EH (cell line): ENCODE measurements around the gene MTCP1.
A peak's percentile ranks its signal among the peaks of the same experiment; 100 is the strongest.

Source experiments
- DNase-seq: peaks from one replicate; pipeline ENCODE4 v3.0.0-alpha.2; 2015; ENCODE audit warnings: low read depth

Gene MTCP1, protein sequence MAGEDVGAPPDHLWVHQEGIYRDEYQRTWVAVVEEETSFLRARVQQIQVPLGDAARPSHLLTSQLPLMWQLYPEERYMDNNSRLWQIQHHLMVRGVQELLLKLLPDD

DNA sequence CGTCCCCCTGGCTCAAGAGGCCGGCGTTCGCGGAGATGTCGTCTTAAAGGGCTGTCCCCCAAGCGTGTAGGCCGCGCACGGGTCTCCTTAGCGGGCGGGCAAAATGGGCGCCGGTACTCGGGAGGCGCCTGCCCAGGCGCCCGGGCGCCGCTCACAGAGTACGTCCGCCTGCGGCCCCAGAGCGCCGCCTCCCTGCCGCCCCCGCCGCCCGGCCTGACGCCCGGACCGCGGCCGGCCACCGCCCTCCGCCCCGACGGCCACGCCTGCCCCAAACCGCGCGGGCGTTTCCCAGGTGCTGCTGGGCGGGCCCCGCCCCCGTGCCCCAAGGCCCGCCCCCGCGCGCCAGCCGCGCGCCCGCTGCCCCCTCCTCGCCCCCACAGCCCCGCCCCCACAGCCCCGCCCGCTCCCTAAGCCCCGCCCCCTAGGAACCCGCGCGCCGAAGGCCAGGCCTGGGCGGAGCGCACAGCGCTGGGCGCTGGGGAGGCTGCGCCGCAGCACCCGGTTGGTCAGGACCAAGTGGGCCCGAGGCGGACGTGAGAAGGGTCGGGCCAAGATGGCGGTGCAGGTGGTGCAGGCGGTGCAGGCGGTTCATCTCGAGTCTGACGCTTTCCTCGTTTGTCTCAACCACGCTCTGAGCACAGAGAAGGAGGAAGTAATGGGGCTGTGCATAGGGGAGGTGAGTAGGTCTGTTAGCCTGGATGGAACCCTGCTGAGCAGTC lies at the start of gene MTCP1, which contains the start of the genes BRCC3 and CMC4:
MTCP1 (minus strand) TSS at position 162 of the 719 bp plus-strand sequence. CDS start 5,126 bp downstream, outside the sequence.
BRCC3 (plus strand) TSS at position 534 of the 719 bp plus-strand sequence; CDS start at position 554, 20 bp downstream.
CMC4 (minus strand) TSS at position 162 of the 719 bp plus-strand sequence. CDS start 7,113 bp downstream, outside the sequence.
- DNase-seq, result peak; percentile 81

DNA sequence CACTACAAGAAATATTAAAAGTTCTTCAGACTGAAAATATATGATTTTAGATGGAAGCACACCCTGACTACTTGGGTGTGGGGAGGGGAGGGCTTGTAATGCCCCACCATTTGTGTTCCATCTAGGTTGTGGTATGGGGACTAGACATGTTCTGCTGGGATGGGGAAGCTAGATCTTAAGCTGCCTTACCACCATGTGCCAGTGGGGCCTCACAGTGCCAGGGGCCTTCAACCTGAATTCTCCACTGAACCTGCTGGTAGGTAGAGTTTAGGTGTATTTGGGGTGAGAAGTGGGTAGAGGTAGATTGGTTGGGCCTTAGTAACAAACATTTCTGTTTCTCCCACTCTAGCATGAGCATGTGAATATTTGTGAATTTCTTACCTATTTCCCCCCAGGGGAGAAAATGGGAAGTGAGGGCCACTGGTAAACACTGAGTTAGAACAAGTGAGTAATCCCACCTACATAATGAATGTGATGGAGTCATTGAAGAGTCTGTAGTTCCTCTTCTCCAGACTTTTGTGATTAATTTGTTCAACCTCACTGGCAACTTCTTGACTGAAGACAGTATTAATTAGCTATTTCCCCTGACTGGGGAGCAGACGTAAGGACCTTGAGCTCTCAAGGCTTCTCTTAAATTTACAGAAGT lies 44.4 kb upstream of the MTCP1 start:
- DNase-seq, result no peak

DNA sequence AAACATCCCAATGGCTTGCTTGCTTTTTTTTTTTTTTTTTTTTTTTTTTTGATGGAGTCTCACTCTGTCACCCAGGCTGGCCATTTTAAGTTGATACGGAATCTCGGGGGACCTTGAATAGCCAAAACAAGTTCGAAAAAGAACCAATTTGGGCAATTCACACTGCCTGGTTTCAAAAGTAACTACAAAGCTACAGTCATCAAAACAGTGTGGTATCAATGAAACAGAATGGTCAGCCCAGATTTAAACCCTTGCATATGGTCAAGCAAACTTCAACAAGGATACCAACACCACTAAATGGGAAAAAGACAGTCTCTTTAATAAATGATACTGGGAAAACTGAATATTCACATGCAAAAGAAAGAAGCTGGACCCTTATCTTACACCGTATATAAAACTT lies 42.2 kb upstream of the MTCP1 start:
- DNase-seq, result no peak

DNA sequence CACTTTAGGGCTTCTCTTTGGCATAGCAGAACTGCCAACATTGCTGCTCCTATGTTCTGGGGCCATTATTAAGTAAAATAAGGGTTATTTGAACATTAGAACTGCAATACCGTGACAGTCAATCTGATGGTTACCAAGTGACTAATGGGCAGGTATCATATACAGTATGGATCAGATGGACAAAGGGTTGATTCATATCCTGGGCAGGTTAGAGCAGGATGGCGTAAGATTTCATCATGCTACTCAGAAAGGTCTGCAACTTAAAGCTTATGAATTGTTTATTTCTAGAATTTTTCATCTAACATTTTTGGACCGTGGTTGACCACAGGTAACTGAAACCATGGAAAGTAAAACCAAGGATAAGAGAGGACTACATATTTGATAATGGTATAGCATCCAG lies 41.2 kb upstream of the MTCP1 start:
- DNase-seq, result no peak

DNA sequence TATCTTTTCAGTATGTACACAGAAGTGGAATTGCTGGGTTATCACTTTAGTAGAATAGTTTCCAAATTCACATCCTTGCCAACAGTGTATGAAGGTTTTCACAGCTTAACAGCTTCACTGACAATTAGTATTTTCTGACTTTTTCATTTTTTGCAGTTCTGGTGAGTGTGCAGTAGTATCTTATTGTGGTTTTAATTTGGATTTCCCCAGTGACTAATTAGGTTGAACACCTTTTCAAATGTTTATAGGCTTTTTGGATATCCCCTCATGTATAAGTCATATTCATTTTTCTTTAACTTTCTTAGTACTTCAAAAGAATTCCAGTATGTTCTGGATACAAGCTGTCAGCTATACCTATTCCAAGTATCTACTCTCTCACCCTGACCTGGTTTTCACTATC lies 37.5 kb upstream of the MTCP1 start:
- DNase-seq, result no peak

DNA sequence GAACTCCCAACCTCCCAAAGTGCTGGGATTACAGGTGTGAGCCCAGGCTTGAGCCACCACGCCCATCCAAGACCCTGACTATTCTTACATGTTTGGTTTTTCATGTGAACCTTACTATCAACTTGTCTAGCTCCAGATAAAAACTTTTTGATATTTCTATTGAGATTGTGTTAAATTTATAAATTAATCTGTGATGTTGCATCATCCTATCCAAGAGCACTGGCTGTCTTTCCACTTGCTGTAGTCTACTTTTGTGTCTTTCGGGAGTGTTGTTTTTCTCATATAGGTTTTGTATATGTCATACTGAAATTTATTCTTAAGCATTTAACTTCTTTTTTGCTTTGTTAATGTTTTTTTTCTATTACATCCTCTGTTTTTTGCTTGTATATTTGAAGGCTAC lies 35.0 kb upstream of the MTCP1 start:
- no peak for DNase-seq

DNA sequence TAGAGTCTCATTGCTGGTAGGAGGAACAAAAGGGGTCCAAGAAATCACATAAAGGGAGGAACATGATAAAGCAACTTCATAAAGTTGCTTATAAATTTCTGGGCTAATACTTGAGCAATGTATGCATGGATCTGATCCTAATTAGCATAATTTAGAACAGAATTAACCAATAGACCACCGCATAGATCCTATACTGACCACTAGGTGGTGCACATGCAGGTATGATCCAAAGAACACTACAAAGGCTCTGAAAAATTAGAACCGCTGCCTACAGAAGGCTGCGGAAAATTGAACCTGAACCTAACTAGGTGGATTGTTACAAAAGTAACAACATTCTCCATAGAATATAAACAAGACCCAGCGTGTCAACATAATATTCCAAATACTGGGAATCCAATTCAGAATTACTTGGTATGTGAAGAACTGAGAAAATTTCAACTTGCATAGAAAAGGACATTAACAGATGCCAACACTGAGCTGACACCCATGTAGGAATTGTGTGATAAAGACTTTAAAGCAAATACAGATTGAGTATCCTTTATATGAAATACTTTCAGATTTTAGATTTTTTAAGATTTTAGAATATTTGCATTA lies 23.6 kb upstream of the MTCP1 start:
- peak; percentile 30 for DNase-seq

DNA sequence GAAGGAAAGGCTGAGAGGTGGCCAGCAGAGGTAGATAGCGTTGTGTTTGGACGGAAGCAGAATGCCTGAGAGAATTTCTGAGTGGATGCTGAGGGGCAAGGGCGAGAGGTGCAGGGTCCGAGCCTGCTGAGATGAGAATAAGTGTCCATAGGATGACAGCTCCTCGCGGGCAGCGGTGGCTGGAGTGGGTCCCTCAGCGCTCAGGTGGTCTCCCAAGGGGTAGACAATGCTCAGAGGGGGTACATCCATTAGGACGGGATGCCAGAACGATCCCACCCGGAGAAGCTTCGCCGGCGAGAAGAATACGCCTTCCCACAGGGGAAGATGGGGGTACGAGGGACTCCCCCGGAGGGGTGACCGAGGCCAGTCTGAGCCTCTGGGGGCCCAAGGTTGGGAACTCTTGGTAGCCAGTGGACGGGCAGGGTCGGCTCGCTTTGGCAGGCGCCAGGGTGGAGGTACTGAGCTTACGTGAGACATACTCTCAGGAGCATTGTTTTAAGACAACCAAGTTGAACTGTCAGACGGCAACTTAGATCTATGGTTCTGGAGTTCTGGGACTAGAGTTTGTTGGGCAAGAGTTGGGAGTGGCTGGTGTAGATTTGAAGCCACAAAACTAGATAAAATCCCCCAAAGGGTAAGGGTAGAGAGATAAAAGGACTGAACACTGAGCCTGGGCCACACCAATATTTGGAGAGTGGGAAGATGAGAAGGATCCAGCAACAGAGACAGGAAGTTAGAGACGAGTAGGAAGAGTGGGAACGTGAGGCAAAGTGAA lies 16.2 kb upstream of the MTCP1 start:
- no peak for DNase-seq

DNA sequence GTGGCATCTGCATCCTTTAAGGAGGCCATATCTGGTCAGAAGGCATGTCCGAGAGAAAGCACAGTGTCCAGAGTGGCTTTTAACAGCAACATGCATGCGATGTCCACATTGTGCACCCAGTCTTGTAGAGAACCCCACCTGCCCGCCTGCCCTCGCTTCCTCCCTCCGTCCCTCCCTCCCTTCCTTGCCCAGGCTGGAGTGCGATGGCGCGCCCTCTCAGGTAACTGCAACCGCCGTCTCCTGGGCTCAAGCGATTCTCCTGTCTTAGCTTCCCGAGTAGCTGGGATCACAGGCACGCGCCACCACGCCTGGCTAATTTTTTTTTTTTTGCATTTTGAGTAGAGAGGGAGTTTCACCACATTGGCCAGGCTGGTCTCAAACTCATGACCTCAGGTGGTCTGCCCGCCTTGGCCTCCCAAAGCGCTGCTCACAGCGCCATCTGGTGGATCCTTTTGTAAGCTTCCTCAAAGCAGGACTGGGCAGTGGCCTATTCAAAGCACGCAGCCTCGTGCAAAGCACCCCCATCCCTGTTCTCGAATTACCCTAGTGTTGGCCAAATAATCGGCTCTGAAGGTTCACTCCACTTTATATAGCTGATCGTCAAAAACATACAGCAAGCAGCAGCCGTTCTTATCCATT lies 15.4 kb upstream of the MTCP1 start:
- DNase-seq, result peak; percentile 47

DNA sequence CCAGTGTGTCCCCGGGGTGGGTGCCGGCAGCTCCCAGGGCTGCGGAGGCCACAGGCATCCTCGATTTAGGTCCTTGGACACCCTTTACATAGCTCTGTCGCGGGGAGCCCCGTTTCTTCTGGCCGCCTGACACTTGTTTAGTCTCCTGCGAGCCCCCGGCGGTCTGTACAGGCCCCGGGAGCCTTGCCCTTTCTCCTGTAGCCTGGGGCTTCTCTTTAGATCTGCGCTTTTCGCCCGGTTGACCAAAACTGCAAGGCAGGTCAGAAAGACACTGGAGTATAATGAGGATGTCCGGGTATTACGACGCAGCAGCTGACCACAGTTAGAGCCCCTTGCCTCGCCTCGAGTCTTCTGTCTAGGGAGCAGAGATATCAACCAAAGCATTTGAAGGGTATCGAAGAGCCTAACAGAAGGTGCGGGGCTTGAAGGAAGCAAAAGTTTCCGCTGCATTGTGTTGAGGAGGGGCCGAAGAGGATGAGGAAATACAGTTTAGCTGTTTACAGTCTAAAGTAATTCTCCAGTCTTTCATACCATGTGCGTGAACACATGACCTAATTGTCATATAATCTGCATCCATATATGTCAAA lies 851 bp upstream of the MTCP1 start:
- no peak for DNase-seq

DNA sequence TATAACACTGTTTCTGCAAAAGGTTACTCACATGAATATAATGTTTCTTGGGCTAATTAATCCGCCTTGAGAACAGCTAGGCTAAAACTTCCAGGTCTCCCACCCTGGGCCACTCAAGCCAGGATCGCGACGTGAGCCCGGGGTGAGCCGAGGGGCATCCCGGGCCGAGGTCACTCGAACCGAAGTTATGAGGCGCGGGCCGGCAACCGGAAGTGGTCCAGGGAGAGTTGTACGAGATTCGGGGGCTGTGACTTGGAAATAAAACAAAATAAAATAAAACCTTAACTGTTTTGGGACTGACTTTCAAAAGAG lies 317 bp downstream of the MTCP1 start:
- no peak for DNase-seq

DNA sequence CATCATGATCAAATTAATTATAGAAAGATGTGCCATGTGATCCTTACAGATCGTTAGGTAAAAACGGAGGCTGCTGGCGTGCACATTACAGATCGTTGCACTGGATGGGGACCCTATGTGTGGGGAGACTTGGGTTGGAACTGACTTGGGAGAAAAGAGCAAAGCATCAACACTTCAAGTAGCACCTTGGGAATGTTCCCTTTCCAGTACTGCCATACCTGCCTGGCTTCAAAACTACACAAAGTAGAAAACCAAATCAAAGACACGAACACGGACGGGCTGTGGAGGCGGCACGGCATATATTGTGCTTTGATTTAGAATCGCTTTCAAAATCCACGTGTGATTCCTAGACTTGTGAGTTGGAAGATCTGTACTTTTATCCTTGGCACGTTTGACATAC lies 898 bp downstream of the MTCP1 start:
- DNase-seq, result no peak

DNA sequence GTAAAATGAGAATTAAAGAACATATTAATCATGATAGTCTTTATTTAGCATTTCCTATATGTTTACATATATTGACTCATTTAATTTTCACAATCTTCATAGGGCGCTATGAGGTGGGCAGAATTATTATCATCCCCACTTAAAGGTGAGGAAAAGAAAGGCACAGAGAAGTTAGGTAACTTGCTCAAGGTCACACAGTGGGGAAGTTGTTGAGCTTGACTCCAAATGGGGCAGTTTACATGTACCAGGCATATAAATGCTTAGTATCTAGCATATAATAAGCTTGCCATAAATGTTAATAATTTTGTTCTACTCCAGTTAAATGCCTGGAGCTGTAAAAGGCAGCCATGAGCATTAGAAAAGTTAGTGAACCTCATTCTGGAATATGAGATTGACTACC lies 1.5 kb downstream of the MTCP1 start:
- no peak for DNase-seq

DNA sequence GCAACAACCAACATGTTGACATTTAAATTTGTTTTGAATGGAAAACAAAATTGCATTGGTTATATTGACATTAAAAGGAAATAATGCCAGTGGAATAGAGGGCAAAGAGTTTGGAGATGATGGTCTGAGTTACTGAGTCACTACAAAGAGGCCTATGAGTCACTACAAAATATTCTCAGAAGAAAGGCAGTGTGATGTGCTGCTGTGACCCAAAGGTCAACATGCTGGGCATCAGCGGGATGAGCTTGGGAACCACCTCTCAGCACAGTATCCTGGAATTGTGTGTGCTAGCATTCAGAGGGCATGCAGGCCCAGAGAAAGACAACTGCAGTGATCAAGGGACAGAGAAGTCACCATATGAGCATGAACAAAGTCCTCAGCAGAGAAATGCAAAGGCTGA lies 2.8 kb downstream of the MTCP1 start:
- peak; percentile 78 for DNase-seq

DNA sequence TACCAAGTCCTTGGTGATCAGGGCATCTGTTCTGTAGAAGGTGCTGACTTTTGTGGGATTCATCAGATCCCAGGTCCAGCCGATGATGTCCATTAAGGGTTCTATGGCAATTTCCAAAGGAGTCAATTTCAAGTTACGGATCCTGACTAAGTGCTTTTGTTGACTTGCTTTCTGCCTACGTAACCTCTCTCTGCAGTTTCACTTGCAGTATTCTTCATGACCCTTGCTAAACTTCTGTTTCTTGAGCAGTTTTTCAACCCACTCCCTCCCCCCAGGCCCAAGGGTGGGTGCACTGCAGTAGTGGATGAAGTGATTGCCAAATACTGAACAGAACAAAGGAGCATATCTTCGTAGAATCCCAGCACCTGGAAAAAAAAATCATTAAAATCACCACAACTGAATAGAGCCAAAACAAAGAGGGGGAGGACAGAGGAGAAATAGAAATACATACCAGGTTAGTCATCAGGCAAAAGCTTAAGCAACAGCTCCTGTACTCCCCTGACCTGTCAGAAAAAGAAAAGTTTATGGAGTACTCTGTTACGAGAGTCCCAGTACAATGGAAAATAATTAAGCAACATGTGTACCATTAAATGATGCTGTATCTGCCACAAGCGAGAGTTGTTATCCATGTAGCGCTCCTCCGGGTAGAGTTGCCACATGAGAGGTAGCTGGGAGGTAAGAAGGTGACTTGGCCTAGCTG lies 5.8 kb downstream of the MTCP1 start:
- peak; percentile 52 for DNase-seq

DNA sequence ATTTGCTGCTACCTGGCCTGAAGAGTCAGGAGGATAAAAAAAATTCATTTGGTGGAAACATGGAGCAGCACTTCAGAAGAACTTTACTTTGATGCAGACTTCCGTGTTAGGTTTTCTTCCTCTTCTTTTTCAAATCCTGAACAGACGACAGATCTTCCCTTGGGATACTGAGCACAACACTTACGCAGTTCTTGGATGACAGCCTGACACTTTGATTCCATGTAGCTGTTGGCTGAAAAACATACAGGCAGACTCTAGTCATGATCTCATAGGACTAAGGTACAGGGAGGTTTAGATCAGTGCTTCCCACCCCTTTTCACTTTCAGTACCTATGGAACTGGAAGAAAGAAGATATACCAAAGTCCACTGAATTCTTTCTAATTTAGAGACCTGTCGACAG lies 9.2 kb downstream of the MTCP1 start:
- no peak for DNase-seq

DNA sequence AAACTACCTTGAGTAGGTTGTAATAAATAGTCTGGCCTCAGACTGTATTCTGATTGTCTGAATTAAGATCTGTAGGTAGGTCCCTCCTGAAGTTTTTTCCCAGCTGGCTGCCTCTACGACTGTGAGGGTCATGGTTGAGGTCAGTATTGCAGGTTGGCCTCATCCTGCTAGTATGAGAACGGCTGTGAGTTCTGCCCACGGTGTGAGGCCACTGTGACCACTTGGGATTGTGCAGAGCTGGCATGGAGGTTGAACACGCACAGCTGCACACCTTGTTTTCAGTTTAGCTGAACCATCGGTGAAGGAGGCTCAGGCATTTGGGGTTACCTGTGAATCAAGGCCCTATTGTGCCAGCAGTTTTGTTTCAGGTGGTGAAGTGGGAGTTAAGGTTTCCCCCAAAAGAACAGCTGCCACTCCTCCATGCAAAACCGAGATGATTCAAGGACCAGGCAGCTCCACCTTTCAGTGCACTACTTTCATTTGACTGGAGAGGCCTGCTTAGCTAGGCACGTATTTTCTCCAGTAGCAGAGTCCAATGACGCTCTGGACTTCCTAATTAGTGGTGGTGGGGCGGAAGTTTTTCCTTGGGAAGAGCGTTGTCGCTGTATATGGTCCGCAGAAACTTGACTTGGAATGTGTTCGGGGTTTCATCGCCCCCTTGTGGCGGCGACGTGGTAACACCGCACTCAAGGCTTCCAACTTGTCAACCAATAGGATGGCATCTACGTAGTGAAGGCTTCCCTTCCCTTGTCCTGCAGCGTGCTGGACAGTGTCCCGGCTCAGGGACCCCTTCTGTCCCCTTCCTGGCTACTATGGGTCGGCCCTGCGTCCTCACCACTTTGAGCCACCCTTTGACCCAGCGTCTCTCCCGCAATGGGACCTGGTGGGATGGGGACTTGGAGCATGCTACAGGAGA lies 13.8 kb downstream of the MTCP1 start:
- peak; percentile 82 for DNase-seq

DNA sequence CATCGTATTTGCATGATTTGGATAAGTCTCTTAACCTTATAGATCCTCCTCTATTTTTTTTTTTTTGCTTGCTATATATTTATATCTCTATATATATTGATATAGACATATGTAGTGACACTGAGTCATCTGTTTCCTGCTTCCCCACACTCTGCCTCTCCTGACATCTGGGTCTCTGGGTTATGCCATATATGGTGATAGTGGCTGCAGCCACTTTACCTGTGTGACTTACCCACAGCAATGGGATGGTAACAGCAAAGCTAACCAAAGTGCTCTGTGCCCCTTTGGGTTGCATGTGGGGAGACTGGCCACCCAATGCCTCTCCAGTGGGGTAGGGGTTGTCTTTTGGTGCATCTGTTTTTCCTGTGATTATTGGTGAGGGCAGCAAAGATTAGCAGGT lies 14.5 kb downstream of the MTCP1 start:
- no peak for DNase-seq

DNA sequence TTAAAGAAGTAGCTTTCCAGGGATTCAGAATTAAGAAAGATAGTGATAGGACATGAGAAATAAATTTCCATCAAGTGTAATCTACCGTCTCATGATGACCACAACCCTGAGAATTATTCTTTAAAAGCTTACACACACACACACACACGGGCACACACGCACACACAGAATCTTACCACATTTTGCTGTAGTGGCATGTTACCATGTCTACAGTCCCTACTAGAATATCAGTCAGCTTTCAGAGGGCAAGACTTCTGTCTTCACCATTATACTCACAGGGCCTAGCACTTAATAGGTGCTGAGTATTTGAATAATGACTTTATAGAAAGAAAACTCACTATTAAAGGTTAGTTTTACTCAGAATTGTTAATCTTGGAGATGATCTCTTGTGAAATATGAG lies 15.4 kb downstream of the MTCP1 start:
- no peak for DNase-seq

DNA sequence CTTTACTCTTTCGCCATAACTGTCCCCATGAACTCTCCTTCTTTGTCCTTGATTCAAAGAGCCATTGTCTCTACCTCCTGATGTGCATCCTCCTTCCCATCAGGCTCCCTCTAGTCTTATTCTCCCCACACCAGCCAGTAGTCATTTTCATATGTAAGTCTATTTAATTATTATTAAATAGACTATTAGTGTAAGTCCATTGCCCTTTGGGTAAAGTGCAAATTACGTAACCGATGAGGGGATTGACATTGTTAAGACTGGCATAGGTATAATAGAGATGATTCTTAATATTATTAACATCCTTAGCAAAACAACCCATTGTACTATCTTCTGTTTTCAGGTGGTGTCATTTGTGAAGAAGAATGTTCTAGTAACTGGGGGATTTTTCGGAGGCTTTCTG lies 16.7 kb downstream of the MTCP1 start:
- no peak for DNase-seq
